H9 (cell line): ENCODE measurements around the gene DLGAP4. TPM values are rescaled to one million over a fixed set of nuclear protein-coding genes. Genes with fewer than 3 reads are reported as not detected.
A peak's percentile ranks its signal among the peaks of the same experiment; 100 is the strongest.

Source experiments
- DNase-seq: peaks from one replicate; pipeline ENCODE4 v3.0.0-alpha.2; 2017
- H2AFZ ChIP-seq: one replicate; pipeline ENCODE4 v1.6.1; 2013; ENCODE audit warnings: mild to moderate bottlenecking, low read length, control low read depth, moderate library complexity
- H2AK5ac ChIP-seq: 2 replicates; pipeline ENCODE4 v1.6.1; 2013; ENCODE audit warnings: low read length, control low read depth, mixed read lengths; ENCODE audit not compliant: insufficient read length
- H2BK120ac ChIP-seq: one replicate; pipeline ENCODE4 v1.6.1; 2013; ENCODE audit warnings: low read depth, mild to moderate bottlenecking, low read length, control low read depth, inconsistent platforms; ENCODE audit not compliant: poor library complexity, severe bottlenecking
- H2BK12ac ChIP-seq: 2 replicates; pipeline ENCODE4 v1.6.1; 2013; ENCODE audit warnings: low read length, control low read depth, mixed read lengths, low read depth; ENCODE audit not compliant: insufficient read length
- H2BK15ac ChIP-seq: 2 replicates; pipeline ENCODE4 v1.6.1; 2013; ENCODE audit warnings: low read depth, low read length, control low read depth
- H2BK20ac ChIP-seq: one replicate; pipeline ENCODE4 v1.6.1; 2013; ENCODE audit warnings: low read depth, mild to moderate bottlenecking, low read length, control low read depth, inconsistent platforms; ENCODE audit not compliant: poor library complexity, severe bottlenecking
- H2BK5ac ChIP-seq: 2 replicates; pipeline ENCODE4 v1.6.1; 2013; ENCODE audit warnings: low read length, control low read depth, mixed read lengths; ENCODE audit not compliant: insufficient read length
- H3K14ac ChIP-seq: 2 replicates; pipeline ENCODE4 v1.6.1; 2013; ENCODE audit warnings: low read length, control low read depth; ENCODE audit not compliant: insufficient read depth
- H3K18ac ChIP-seq: 2 replicates; pipeline ENCODE4 v1.6.1; 2013; ENCODE audit warnings: low read depth, mild to moderate bottlenecking, mixed read lengths, low read length, control low read depth; ENCODE audit not compliant: insufficient read length
- H3K23ac ChIP-seq: 2 replicates; pipeline ENCODE4 v1.6.1; 2013; ENCODE audit warnings: low read length, control low read depth, mixed read lengths, low read depth; ENCODE audit not compliant: insufficient read length
- H3K23me2 ChIP-seq: 2 replicates; pipeline ENCODE4 v1.6.1; 2013; ENCODE audit warnings: low read depth, mild to moderate bottlenecking, mixed read lengths, low read length, control low read depth; ENCODE audit not compliant: insufficient read length, poor library complexity, severe bottlenecking
- H3K27ac ChIP-seq: 2 replicates; pipeline ENCODE4 v1.5.1; 2013; ENCODE audit warnings: low read length, control low read depth, mixed read lengths, low read depth; ENCODE audit not compliant: insufficient read length
- H3K27me3 ChIP-seq: 2 replicates; pipeline ENCODE4 v1.6.1; 2013; ENCODE audit warnings: low read length, control low read depth, inconsistent platforms; ENCODE audit not compliant: insufficient read depth
- H3K4ac ChIP-seq: 2 replicates; pipeline ENCODE4 v1.6.1; 2013; ENCODE audit warnings: low read depth, mild to moderate bottlenecking, control low read depth, inconsistent platforms, low read length, moderate library complexity
- H3K4me1 ChIP-seq: 2 replicates; pipeline ENCODE4 v1.6.1; 2013; ENCODE audit warnings: low read length, control low read depth, inconsistent platforms; ENCODE audit not compliant: insufficient read depth
- H3K4me2 ChIP-seq: 2 replicates; pipeline ENCODE4 v1.6.1; 2013; ENCODE audit warnings: low read length, control low read depth, mixed read lengths; ENCODE audit not compliant: insufficient read length, insufficient read depth
- H3K56ac ChIP-seq: 2 replicates; pipeline ENCODE4 v1.6.1; 2013; ENCODE audit warnings: low read depth, mild to moderate bottlenecking, mixed read lengths, low read length, control low read depth; ENCODE audit not compliant: insufficient read length
- H3K79me1 ChIP-seq: 2 replicates; pipeline ENCODE4 v1.6.1; 2013; ENCODE audit warnings: low read depth, mild to moderate bottlenecking, moderate library complexity, low read length, control low read depth, inconsistent platforms; ENCODE audit not compliant: insufficient read depth, poor library complexity, severe bottlenecking
- H3K79me2 ChIP-seq: 2 replicates; pipeline ENCODE4 v1.6.1; 2013; ENCODE audit warnings: low read length, control low read depth, inconsistent platforms; ENCODE audit not compliant: insufficient read depth
- H3K9ac ChIP-seq: 2 replicates; pipeline ENCODE4 v1.6.1; 2013; ENCODE audit warnings: low read length, control low read depth, mixed read lengths; ENCODE audit not compliant: insufficient read length; ENCODE audit errors: extremely low read depth
- H3K9me3 ChIP-seq: one replicate; pipeline ENCODE4 v1.6.1; 2013; ENCODE audit warnings: low read depth, low read length, inconsistent platforms; ENCODE audit not compliant: control insufficient read depth
- H3T11ph ChIP-seq: one replicate; pipeline ENCODE4 v1.6.1; 2013; ENCODE audit warnings: mild to moderate bottlenecking, low read length, control low read depth, inconsistent platforms
- H4K20me1 ChIP-seq: one replicate; pipeline ENCODE4 v1.6.1; 2013; ENCODE audit not compliant: control insufficient read depth, insufficient read length, insufficient read depth
- H4K5ac ChIP-seq: 2 replicates; pipeline ENCODE4 v1.6.1; 2013; ENCODE audit warnings: low read depth, mild to moderate bottlenecking, mixed read lengths, low read length, control low read depth; ENCODE audit not compliant: insufficient read length
- H4K8ac ChIP-seq: replicated peaks from 2 replicates; pipeline ENCODE4 v1.6.1; 2013; ENCODE audit warnings: low read length, control low read depth, mixed read lengths, low read depth; ENCODE audit not compliant: insufficient read length
- H4K91ac ChIP-seq: 2 replicates; pipeline ENCODE4 v1.6.1; 2013; ENCODE audit warnings: low read depth, mild to moderate bottlenecking, moderate library complexity, mixed read lengths, low read length, control low read depth; ENCODE audit not compliant: insufficient read length
- H3K27ac Mint-ChIP-seq, 3 experiments: 2 replicates in 2 of 3; 3 replicates in 1 of 3; pipeline ENCODE4 v1.8.0; 2020 to 2021; ENCODE audit warnings: mixed read lengths in 3 of 3, mild to moderate bottlenecking in 1 of 3, moderate library complexity in 1 of 3
- H3K27me3 Mint-ChIP-seq: 2 replicates; pipeline ENCODE4 v1.8.0; 2021; ENCODE audit warnings: low read depth, mild to moderate bottlenecking, moderate library complexity, mixed read lengths
- H3K36me3 Mint-ChIP-seq, 3 experiments: 2 replicates in 2 of 3; 3 replicates in 1 of 3; pipeline ENCODE4 v1.8.0; 2020 to 2021; ENCODE audit warnings: low read depth in 3 of 3, mixed read lengths in 3 of 3; ENCODE audit not compliant: insufficient read depth in 1 of 3
- H3K4me1 Mint-ChIP-seq, 2 experiments: 2 replicates each; pipeline ENCODE4 v1.8.0; 2020; ENCODE audit warnings: mixed read lengths in 2 of 2
- H3K4me3 Mint-ChIP-seq, 2 experiments: 2 replicates in 1 of 2; 3 replicates in 1 of 2; pipeline ENCODE4 v1.8.0; 2020 to 2021; ENCODE audit warnings: mild to moderate bottlenecking in 2 of 2, mixed read lengths in 2 of 2, moderate library complexity in 1 of 2
- H3K9me3 Mint-ChIP-seq, 2 experiments: 2 replicates in 1 of 2; 3 replicates in 1 of 2; pipeline ENCODE4 v1.8.0; 2020; ENCODE audit warnings: mild to moderate bottlenecking in 2 of 2, mixed read lengths in 2 of 2, moderate library complexity in 1 of 2
- WGBS: extraction: QIAGEN DNeasy Blood & Tissue Kit; methylation state at CpG from one replicate; pipeline ENCODE4 v1.1.7; 2013; ENCODE audit warnings: missing lambda C conversion rate, low lambda C conversion rate, mixed read lengths; ENCODE audit not compliant: insufficient read length; ENCODE audit errors: extremely low coverage; 5-methylcytosine and 5-hydroxymethylcytosine counted together
- total RNA-seq: library from RNA; stranded (reverse); gene quantifications from 2 replicates; pipeline ENCODE4 v1.2.1, GENCODE V29; 2021
- TF ChIP-seq, protein P1 (sequence below): fragments of 200-600 bp; sonication (generic); conservative IDR thresholded peaks from 3 replicates; pipeline ENCODE4 v1.8.0; 2021; ENCODE audit warnings: antibody characterized with exemption, mild to moderate bottlenecking

The DLGAP4 gene
- total RNA-seq, 1 experiment from 2014 or later = 48.0 TPM

DNA sequence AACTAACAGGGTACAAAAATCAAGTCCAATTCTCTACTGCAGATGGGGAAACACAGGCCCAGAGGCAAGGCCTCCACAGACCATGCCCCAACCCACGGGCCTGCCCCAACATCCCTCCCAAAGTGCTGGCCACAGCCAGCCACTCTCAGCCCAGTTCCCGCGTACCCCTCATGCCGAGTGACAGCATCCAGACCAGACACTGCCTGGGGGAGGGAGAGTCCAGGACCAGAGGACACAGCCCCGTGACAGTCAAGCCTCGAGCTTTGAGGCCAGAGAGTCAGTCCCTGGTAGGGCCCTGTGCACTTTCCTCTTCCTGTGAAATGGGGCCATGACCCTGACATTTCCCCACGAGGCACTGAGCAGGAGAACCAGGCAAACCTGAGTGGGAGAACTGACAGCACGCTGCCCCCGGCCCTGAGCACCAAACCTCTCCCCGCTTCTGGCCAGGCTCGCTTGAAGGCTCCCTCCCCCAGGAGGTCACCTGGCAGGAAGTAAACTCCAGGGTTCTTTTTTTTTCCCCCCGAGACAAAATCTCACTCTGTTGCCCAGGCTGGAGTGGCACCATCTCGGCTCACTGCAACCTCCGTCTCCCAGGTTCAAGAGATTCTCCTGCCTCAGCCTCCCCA is 240.1 kb downstream of the DLGAP4 start:
- Mint-ChIP-seq H3K27ac (peak overlapping the region in 2 of 3 experiments; percentile 63 to 83; a peak in 3 of 7 replicates), H3K27me3 (no peaks in the 10 kb centered on the region), H3K9me3 (no peaks in the 10 kb centered on the region), H3K36me3 (peaks cover 13 to 37% (median 22%) of the 10 kb centered on the region in 3 experiments; a peak in 6 of 7 replicates), H3K4me1 (peaks cover 24% of the 10 kb centered on the region in 2 experiments), H3K4me3 (no peak overlapping the region; a peak in 1 of 5 replicates)
- Histone ChIP-seq H2AFZ (no peak overlapping the region), H3K27me3 (no peaks in the 10 kb centered on the region), H2BK5ac (no peak overlapping the region), H4K20me1 (no peaks in the 10 kb centered on the region), H4K91ac (no peak overlapping the region), H2BK120ac (no peak overlapping the region), H2BK20ac (no peak overlapping the region), H2BK15ac (no peak overlapping the region), H3K79me2 (no peaks in the 10 kb centered on the region; the same call in 1 of the 2 replicates), H3K23ac (no peak overlapping the region), H3K18ac (no peak overlapping the region), H3K14ac (no peak overlapping the region), H3K4ac (no peak overlapping the region), H3K9me3 (no peaks in the 10 kb centered on the region), H2AK5ac (no peak overlapping the region), H3K4me2 (no peak overlapping the region), H3K4me1 (no peaks in the 10 kb centered on the region; the same call in 1 of the 2 replicates), H3K23me2 (no peaks in the 10 kb centered on the region), H3K9ac (no peak overlapping the region), H3K56ac (no peak overlapping the region), H4K5ac (no peak overlapping the region), H3T11ph (no peak overlapping the region), H3K79me1 (no peaks in the 10 kb centered on the region), H4K8ac (no peak overlapping the region), H2BK12ac (no peak overlapping the region), H3K27ac (no peak overlapping the region)
- no peak for DNase-seq
- WGBS = no CpG with 5 or more reads among the region's 14 CpGs
- TF ChIP-seq, protein P1, sequence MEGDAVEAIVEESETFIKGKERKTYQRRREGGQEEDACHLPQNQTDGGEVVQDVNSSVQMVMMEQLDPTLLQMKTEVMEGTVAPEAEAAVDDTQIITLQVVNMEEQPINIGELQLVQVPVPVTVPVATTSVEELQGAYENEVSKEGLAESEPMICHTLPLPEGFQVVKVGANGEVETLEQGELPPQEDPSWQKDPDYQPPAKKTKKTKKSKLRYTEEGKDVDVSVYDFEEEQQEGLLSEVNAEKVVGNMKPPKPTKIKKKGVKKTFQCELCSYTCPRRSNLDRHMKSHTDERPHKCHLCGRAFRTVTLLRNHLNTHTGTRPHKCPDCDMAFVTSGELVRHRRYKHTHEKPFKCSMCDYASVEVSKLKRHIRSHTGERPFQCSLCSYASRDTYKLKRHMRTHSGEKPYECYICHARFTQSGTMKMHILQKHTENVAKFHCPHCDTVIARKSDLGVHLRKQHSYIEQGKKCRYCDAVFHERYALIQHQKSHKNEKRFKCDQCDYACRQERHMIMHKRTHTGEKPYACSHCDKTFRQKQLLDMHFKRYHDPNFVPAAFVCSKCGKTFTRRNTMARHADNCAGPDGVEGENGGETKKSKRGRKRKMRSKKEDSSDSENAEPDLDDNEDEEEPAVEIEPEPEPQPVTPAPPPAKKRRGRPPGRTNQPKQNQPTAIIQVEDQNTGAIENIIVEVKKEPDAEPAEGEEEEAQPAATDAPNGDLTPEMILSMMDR = no peak
